SH-SY5Y (cell line): ENCODE measurements around the gene STAG1.

Source experiments
- GATA2 ChIP-seq: IDR thresholded peaks from 2 replicates; pipeline ENCODE4 v1.6.1; 2011; ENCODE audit warnings: mild to moderate bottlenecking, low read depth, low read length
- GATA3 ChIP-seq: IDR thresholded peaks from 2 replicates; pipeline ENCODE4 v1.6.1; 2011; ENCODE audit warnings: low read depth, mild to moderate bottlenecking, low read length, moderate library complexity

- no peak for TF ChIP-seq GATA2
- no peak for TF ChIP-seq GATA3
Observed at GRCh38 chr3:136545664-136546268, 206.4 kb downstream of the STAG1 start.
